ENCODE data around the gene PITPNM1. TPM values are rescaled to one million over a fixed set of nuclear protein-coding genes. Genes with fewer than 3 reads are reported as not detected.

Gene PITPNM1
- polyA plus RNA-seq, 1 donor from 2014 or later, result 25.8 TPM

- Histone ChIP-seq H3K9me2 (ENCODE audit: insufficient read depth, low read length) (no peaks in the 10 kb centered on the region), H3K4me2 (ENCODE audit: low read length) (no peak overlapping the region), H3K79me2 (replicated peaks; ENCODE audit: insufficient read depth, low read length) (no peaks in the 10 kb centered on the region), H3K9ac (ENCODE audit: low read length) (no peak overlapping the region), H3K4me3 (ENCODE audit: low read length) (no peak overlapping the region), H3K9me3 (ENCODE audit: low read length) (no peaks in the 10 kb centered on the region), H3K27ac (ENCODE audit: low read length) (no peak overlapping the region), H2AFZ (ENCODE audit: low read depth, low read length) (no peak overlapping the region), H4K20me1 (ENCODE audit: insufficient read depth) (no peaks in the 10 kb centered on the region), H3F3A (ENCODE audit: insufficient read depth, low read length, poor library complexity, severe bottlenecking) (no peaks in the 10 kb centered on the region), H3K27me3 (ENCODE audit: insufficient read depth, low read depth, low read length) (no peaks in the 10 kb centered on the region), H3K36me3 (ENCODE audit: insufficient read depth, low read length) (no peaks in the 10 kb centered on the region)
- TF ChIP-seq EP300 (conservative IDR thresholded peaks at IDR 0.05; ENCODE audit: poor library complexity, severe bottlenecking) (no peak), CTCF (IDR thresholded peaks at IDR 0.05; ENCODE audit: poor library complexity, severe bottlenecking) (no peak), SMC3 (conservative IDR thresholded peaks at IDR 0.05; ENCODE audit: poor library complexity) (no peak), MXI1 (conservative IDR thresholded peaks at IDR 0.05; ENCODE audit: poor library complexity, severe bottlenecking) (no peak), REST (IDR thresholded peaks at IDR 0.05; ENCODE audit: borderline replicate concordance) (no peak), EZH2 (IDR thresholded peaks at IDR 0.05; ENCODE audit: borderline replicate concordance, insufficient read depth, low read length, poor library complexity, severe bottlenecking) (no peak), RAD21 (conservative IDR thresholded peaks at IDR 0.05) (no peak)
Measured at GRCh38 chr11:67489203-67489884, 15.8 kb downstream of the PITPNM1 start.

- Histone ChIP-seq H3F3A (ENCODE audit: insufficient read depth, low read length, poor library complexity, severe bottlenecking) (no peaks in the 10 kb centered on the region), H3K27ac (ENCODE audit: low read length) (no peak overlapping the region), H2AFZ (ENCODE audit: low read depth, low read length) (no peak overlapping the region), H4K20me1 (ENCODE audit: insufficient read depth) (no peaks in the 10 kb centered on the region), H3K36me3 (ENCODE audit: insufficient read depth, low read length) (no peaks in the 10 kb centered on the region), H3K4me2 (ENCODE audit: low read length) (no peak overlapping the region), H3K79me2 (replicated peaks; ENCODE audit: insufficient read depth, low read length) (peaks cover 4% of the 10 kb centered on the region), H3K9me3 (ENCODE audit: low read length) (no peaks in the 10 kb centered on the region), H3K9me2 (ENCODE audit: insufficient read depth, low read length) (no peaks in the 10 kb centered on the region), H3K9ac (ENCODE audit: low read length) (no peak overlapping the region), H3K27me3 (ENCODE audit: insufficient read depth, low read depth, low read length) (no peaks in the 10 kb centered on the region), H3K4me3 (ENCODE audit: low read length) (no peak overlapping the region)
- TF ChIP-seq EP300 (conservative IDR thresholded peaks at IDR 0.05; ENCODE audit: poor library complexity, severe bottlenecking), result no peak
- no peak for TF ChIP-seq MXI1 (conservative IDR thresholded peaks at IDR 0.05; ENCODE audit: poor library complexity, severe bottlenecking)
- TF ChIP-seq CTCF (IDR thresholded peaks at IDR 0.05; ENCODE audit: poor library complexity, severe bottlenecking), result no peak
- no peak for TF ChIP-seq REST (IDR thresholded peaks at IDR 0.05; ENCODE audit: borderline replicate concordance)
- no peak for TF ChIP-seq TAF1 (IDR thresholded peaks at IDR 0.05; ENCODE audit: low read depth)
- TF ChIP-seq SMC3 (conservative IDR thresholded peaks at IDR 0.05; ENCODE audit: poor library complexity), result no peak
- TF ChIP-seq RAD21 (conservative IDR thresholded peaks at IDR 0.05), result no peak
- TF ChIP-seq POLR2AphosphoS5 (IDR thresholded peaks at IDR 0.05), result no peak
- TF ChIP-seq EZH2 (IDR thresholded peaks at IDR 0.05; ENCODE audit: borderline replicate concordance, insufficient read depth, low read length, poor library complexity, severe bottlenecking), result no peak
Measured at GRCh38 chr11:67486481-67487195, 18.5 kb downstream of the PITPNM1 start.
